K562 (cell line): ENCODE measurements around the gene MAMDC2. TPM values are rescaled to one million over a fixed set of nuclear protein-coding genes. Genes with fewer than 3 reads are reported as not detected.

ENCODE experiments used
- BMI1 ChIP-seq: fragments of 150-350 bp; IDR thresholded peaks from 2 replicates; pipeline ENCODE4 v1.6.1; 2014; ENCODE audit warnings: low read length
- C11orf30 ChIP-seq: fragments of 450-650 bp; IDR thresholded peaks from 2 replicates; pipeline ENCODE4 v1.6.1; 2016; ENCODE audit warnings: low read depth, mild to moderate bottlenecking
- CBX1 ChIP-seq: sonication (generic); IDR thresholded peaks from 2 replicates; pipeline ENCODE4 v1.6.1; 2016; ENCODE audit warnings: antibody characterized with exemption, low read depth, mild to moderate bottlenecking
- CHD1 ChIP-seq: fragments of 200-600 bp; sonication (generic); IDR thresholded peaks from one replicate; pipeline ENCODE4 v1.6.1; 2012; ENCODE audit warnings: mild to moderate bottlenecking, moderate library complexity, low read length, inconsistent platforms
- CLOCK ChIP-seq: fragments of 250-450 bp; sonication (Bioruptor Pico); IDR thresholded peaks from 2 replicates; pipeline ENCODE4 v1.4.0; 2020; ENCODE audit warnings: mild to moderate bottlenecking, moderate library complexity, borderline replicate concordance
- ELF4 ChIP-seq: fragments of 450-650 bp; formaldehyde crosslinking; IDR thresholded peaks from 2 replicates; pipeline ENCODE4 v1.4.0; 2022; ENCODE audit warnings: missing genetic modification characterization
- FOXJ2 ChIP-seq: fragments of 200-800 bp; sonication (Bioruptor generic); IDR thresholded peaks from 2 replicates; pipeline ENCODE4 v1.6.1; 2016; ENCODE audit warnings: missing genetic modification characterization, missing compliant biosample characterization
- HDGF ChIP-seq: fragments of 450-650 bp; IDR thresholded peaks from 2 replicates; pipeline ENCODE4 v1.6.1; 2016
- HNRNPK ChIP-seq: fragments of 200-400 bp; formaldehyde crosslinking; IDR thresholded peaks from one replicate; pipeline ENCODE4 v1.6.1; 2018; ENCODE audit warnings: mild to moderate bottlenecking, low read depth, low read length; ENCODE audit not compliant: poor library complexity, severe bottlenecking
- MAFF ChIP-seq: IDR thresholded peaks from 2 replicates; pipeline ENCODE4 v1.6.1; 2012; ENCODE audit warnings: low read length, improper control_type of control experiment
- PTBP1 ChIP-seq: fragments of 200-400 bp; formaldehyde crosslinking; IDR thresholded peaks from 2 replicates; pipeline ENCODE4 v1.6.1; 2017; ENCODE audit warnings: low read depth, low read length
- RAD51 ChIP-seq: fragments of 450-650 bp; IDR thresholded peaks from 2 replicates; pipeline ENCODE4 v1.7.1; 2016; ENCODE audit warnings: low read depth, mild to moderate bottlenecking, borderline replicate concordance
- RERE ChIP-seq: sonication (generic); formaldehyde crosslinking; IDR thresholded peaks from 2 replicates; pipeline ENCODE4 v1.8.0; 2023; ENCODE audit warnings: missing genetic modification reagents, mild to moderate bottlenecking, borderline replicate concordance
- SLC30A9 ChIP-seq: fragments of 250-450 bp; sonication (Bioruptor Pico); IDR thresholded peaks from 2 replicates; pipeline ENCODE4 v1.8.0; 2022; ENCODE audit warnings: mild to moderate bottlenecking, moderate library complexity
- STAT5B ChIP-seq: fragments of 250-450 bp; sonication (Bioruptor Pico); IDR thresholded peaks from 2 replicates; pipeline ENCODE4 v1.8.0; 2021; ENCODE audit warnings: mild to moderate bottlenecking, inconsistent platforms
- TEAD2 ChIP-seq: fragments of 450-650 bp; IDR thresholded peaks from 2 replicates; pipeline ENCODE4 v1.6.1; 2016; ENCODE audit warnings: missing genetic modification characterization, control low read depth, missing compliant biosample characterization
- ZBTB7A ChIP-seq: IDR thresholded peaks from 2 replicates; pipeline ENCODE4 v1.6.1; 2011; ENCODE audit warnings: low read depth, mild to moderate bottlenecking, low read length, moderate library complexity, borderline replicate concordance; ENCODE audit not compliant: control insufficient read depth
- ZNF282 ChIP-seq: sonication (generic); formaldehyde crosslinking; IDR thresholded peaks from 2 replicates; pipeline ENCODE4 v1.8.1; 2023; ENCODE audit warnings: missing genetic modification reagents
- ZNF655 ChIP-seq: fragments of 250-450 bp; sonication (Bioruptor Pico); IDR thresholded peaks from 2 replicates; pipeline ENCODE4 v1.5.0; 2021
- ZNF668 ChIP-seq: fragments of 250-450 bp; sonication (Bioruptor Pico); IDR thresholded peaks from 2 replicates; pipeline ENCODE4 v1.8.0; 2022; ENCODE audit warnings: mild to moderate bottlenecking, inconsistent platforms
- polyA plus RNA-seq, 8 experiments: library from polyadenylated mRNA; depleted of rRNA in 4 of 8; stranded (reverse) in 5 of 8; unstranded in 3 of 8; fragments of >200 nt; fragmentation: Nextera tagmentation in 2 of 8; fragmentation: Illumina TruSeq in 1 of 8; extraction: Ambion mirVana in 2 of 8; extraction: Trizol in 1 of 8; gene quantifications; 2 replicates each; pipeline versions ENCODE4 v1.2.1 to v1.2.3, GENCODE V29; 2011 to 2014; ENCODE audit warnings: inconsistent platforms in 1 of 8, missing spikeins in 1 of 8
- total RNA-seq, 7 experiments: library from RNA; depleted of rRNA in 6 of 7; stranded (reverse); fragments of >200 nt in 6 of 7; fragmentation: Illumina TruSeq in 2 of 7; extraction: Trizol in 2 of 7; gene quantifications; 2 replicates each; pipeline versions ENCODE4 v1.2.1 to v1.2.3, GENCODE V29; 2011 to 2021; ENCODE audit warnings: low replicate concordance in 1 of 7

The MAMDC2 gene
- total and polyA plus RNA-seq, 9 of the 15 experiments (the other 6 are each of a cell fraction or from before 2014, with no cell fraction given): 0.01 to 0.03 TPM; not detected in 7

GRCh38 chr9:70258692-70259511 lies 215.3 kb downstream of the MAMDC2 start, which contains the start of gene SMC5 (continued):
- TF ChIP-seq CLOCK (CRISPR knock-in tag) (no peak), ZNF282 (CRISPR knock-in tag) (no peak), SLC30A9 (CRISPR knock-in tag) (no peak), PTBP1 (no peak), HDGF (no peak), ZNF655 (no peak), ELF4 (CRISPR knock-in tag) (no peak), ZNF668 (CRISPR knock-in tag) (no peak), BMI1 (no peak), RERE (CRISPR knock-in tag) (no peak), FOXJ2 (tag) (0 out of 2 replicates have a peak, but pooled peaks have one; percentile 31), CBX1 (no peak), TEAD2 (tag) (no peak), CHD1 (no peak), HNRNPK (no peak), STAT5B (CRISPR knock-in tag) (no peak), C11orf30 (peak; percentile 15; the same call in 1 of the 2 replicates), RAD51 (no peak), ZBTB7A (no peak), MAFF (no peak)
